ELF-1 (cell line): Measurements from ENCODE around the gene CENPN.
A peak's percentile ranks its signal among the peaks of the same experiment; 100 is the strongest.

Experiments used
- DNase-seq: peaks from one replicate; pipeline ENCODE4 v3.0.0-alpha.2; 2016; ENCODE audit warnings: low read depth, low spot score

The CENPN gene

GRCh38 chr16:80991792-80992430 lies 15.1 kb upstream of the CENPN start:
- no peak for DNase-seq

GRCh38 chr16:80992676-80993293 lies 14.2 kb upstream of the CENPN start:
- DNase-seq: no peak

- peak; percentile 41 for DNase-seq
Measured at GRCh38 chr16:80993307-80993706, 13.7 kb upstream of the CENPN start.

GRCh38 chr16:80993834-80994233 lies 13.2 kb upstream of the CENPN start:
- no peak for DNase-seq

DNA sequence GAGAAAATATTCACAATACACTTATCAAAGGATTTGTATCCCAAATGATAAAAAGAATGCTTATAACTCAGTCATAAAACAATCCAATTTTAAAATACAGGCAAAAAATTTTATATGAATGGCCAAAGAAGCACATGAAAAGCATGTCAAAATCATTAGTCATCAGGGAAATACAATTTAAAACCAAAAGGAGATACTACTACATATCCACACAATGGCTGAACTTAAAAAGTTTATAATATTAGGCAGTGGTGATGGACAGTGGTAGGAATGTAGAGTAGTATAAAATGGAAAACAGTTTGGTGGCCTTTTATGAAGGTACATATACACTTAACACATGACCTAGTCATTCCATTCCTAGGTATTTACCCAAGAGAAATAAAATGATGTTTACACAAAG lies 12.6 kb upstream of the CENPN start:
- no peak for DNase-seq

GRCh38 chr16:80996688-80997138 lies 10.3 kb upstream of the CENPN start:
- DNase-seq: no peak

GRCh38 chr16:80997139-80997798 lies 9.7 kb upstream of the CENPN start:
- DNase-seq: no peak

- no peak for DNase-seq
Measured at GRCh38 chr16:80997964-80998620, 8.9 kb upstream of the CENPN start.

- no peak for DNase-seq
Measured at GRCh38 chr16:81000873-81001272, 6.1 kb upstream of the CENPN start.

DNA sequence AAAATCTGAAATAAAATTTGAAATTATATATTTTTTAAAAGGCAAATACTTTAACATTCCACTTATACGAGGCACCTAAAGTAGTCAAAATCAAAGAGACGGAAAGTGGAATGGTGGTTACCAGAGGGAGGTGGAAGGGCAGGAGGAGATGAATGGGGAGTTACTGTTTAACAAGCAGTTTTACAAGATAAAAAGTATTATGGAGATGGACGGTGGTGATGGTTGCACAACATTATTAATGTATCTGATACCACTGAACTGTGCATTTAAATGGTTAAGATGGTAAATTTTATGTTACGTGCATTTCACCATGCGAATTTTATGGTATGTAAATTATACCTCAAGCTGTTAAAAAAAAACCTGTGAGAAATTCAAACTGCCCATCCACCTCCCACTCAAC lies 5.7 kb upstream of the CENPN start:
- DNase-seq: no peak

DNA sequence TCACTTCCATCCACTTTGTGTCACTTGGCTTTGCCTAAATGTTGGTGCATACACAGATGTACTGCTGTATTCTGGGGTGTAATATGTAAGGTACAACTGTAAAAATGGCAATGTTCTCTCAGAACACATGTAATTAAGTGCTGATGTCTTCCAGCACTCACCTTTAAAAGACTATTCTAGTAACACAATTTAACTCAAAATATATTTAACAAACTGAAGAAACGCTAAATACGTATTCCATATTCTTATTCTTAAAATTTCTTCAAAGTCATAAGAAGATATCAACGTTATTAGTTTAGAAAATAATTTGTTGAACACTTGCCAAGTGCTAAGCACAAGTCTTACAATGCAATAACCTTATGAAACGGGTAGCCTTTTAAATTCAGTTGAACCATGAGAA lies 4.0 kb upstream of the CENPN start:
- DNase-seq: no peak

GRCh38 chr16:81003610-81004460 lies 3.2 kb upstream of the CENPN start:
- DNase-seq: no peak

DNA sequence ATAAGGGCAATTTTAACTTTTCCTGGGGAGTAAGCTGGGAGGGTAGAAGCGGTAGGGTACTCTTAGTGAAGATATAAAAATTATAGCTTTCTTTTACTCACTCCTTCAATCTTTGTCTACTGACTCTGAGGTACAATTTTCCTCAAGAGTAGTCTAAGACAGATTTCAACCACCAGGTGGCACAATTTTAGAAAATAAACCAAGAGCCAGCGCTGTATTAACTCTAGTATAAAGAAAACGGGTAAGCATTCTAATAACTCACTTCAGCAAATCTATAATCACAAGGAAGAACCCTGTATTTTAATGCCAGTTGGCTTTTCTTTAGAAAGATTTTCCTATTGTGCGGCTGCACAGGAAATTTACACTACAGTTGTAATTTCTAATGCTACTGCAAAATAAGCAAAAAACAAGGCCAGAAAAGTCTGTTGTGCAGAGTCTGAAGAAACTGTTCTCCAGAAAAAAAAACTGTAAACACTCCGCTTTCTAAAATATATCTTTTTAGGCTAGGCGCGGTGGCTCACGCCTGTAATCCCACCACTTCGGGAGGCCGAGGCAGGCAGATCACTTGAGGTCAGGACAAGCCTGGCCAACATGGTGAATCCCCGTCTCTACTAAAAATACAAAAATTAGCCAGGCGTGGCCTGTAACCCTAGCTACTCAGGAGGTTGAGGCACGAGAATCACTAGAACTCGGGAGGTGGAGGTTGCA lies 2.2 kb upstream of the CENPN start:
- peak; percentile 23 for DNase-seq

GRCh38 chr16:81005610-81006161 lies 1.3 kb upstream of the CENPN start:
- DNase-seq: peak; percentile 35

DNA sequence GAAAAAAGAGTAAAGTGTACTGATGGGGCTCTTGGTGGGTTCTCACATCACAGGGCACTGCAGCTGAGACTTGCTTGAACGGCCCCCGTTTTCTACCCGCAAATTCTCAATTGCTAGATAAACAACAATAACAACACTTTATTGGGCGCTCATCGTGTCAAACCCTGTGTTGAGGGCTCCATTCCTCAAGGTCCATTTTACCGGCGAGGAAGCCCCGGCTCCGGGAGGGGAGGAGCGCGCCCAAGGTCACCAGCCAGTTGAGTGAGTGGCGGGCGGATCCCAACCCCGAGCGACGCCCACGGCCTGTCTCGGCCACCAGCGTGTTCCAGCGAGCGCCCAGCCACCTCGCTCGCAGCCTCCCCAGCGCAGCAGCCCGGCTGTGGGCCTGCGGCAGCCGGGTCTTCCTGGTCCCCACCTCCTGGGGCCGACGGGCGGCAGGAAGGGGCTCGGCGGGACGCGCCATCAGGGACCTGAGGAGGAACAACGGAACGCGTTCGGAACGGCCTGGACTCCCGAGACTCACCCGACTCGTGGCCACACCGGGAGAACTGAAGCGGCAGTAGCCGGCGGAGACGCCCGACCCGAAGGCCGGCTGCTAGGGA lies 702 bp upstream of the CENPN start:
- no peak for DNase-seq

DNA sequence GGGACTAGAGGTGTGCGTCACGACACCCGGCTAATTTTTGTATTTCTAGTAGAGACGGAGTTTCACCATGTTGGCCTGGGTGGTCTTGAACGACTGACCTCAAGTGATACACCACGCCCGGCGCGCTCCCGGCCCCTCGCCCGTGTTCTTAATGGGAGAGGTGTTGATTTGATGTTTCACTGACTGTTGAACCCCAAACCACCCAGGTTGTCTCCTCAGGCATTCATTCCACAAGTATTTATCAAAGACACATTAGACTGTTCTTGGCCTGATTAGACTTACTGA lies 1.4 kb downstream of the CENPN start:
- no peak for DNase-seq

DNA sequence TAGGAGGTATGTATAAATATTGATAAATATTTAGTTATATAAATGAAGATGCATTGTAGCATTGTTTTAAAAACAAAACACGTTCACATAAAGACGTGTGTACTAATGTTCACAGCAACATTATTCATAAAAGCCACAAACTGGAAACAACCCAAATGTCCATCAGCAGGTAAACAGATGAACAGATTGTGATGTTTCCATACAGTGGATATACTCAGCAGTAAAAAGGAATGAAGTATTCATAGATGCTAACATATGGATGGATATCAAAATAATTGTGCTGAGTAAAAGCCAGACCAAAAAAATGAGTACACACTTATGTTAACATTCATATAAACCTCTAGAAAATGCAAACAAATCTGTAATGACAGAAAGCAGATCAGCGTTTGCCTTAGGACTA lies 6.0 kb downstream of the CENPN start:
- DNase-seq: no peak

DNA sequence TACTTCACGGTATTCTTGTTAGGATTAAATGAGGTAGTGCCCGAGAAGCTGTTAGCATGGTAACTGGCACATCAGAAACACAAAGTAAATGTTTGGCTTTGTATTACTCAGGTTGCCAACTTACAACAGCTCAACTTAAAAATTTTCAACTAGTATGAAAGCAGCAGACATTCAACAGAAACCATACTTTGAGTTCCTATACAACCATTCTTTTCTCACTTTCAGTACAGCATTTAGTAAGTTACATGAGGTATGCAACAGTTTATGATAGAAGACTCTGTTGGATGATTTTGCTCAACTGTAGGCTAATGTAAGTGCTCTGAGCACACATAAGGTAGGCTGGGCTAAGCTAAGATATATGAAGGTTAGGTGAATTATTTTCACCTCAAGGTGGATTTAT lies 7.7 kb downstream of the CENPN start:
- no peak for DNase-seq

DNA sequence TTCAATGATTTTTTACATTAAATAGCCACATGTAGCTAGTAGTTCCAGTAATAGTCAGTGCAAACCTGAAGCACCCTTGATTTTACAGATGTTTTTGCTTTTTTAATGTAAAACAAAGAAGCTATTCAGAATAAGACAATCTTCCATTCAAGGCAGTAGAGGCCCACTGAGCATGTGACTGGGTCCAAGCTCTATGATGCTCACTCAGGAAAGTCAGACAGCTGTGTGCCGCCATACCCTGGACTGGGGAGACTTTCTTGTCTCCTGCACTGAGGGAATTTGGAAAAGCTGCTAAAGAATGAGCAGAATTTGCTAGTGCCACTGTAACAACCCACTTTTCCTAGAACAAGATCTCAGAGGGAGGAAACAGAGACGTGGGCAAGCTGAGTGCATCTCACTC lies 11.5 kb downstream of the CENPN start:
- no peak for DNase-seq

GRCh38 chr16:81026429-81026828 lies 19.4 kb downstream of the CENPN start:
- no peak for DNase-seq
